Liver (tissue), 9 donors: ENCODE measurements around the gene FST. TPM values are rescaled to one million over a fixed set of nuclear protein-coding genes. Genes with fewer than 3 reads are reported as not detected.

ENCODE experiments used
- DNase-seq: peaks from one replicate; pipeline ENCODE4 v3.0.0-alpha.2; 2017; ENCODE audit warnings: low spot score
- H3K27ac ChIP-seq, 2 donors: one replicate each; pipeline ENCODE4 v1.7.0; 2013; ENCODE audit warnings: inconsistent platforms in 2 of 2, low read length in 2 of 2, control low read depth in 1 of 2, low read depth in 1 of 2, mild to moderate bottlenecking in 1 of 2
- H3K27me3 ChIP-seq, 4 donors: one replicate each; pipeline versions ENCODE4 v1.6.1 to v1.7.0; 2013; ENCODE audit warnings: low read length in 3 of 4, inconsistent platforms in 1 of 4, mild to moderate bottlenecking in 1 of 4, moderate library complexity in 1 of 4; ENCODE audit not compliant: control insufficient read depth in 4 of 4, insufficient read depth in 4 of 4
- H3K36me3 ChIP-seq, 4 donors: one replicate each; pipeline versions ENCODE4 v1.6.1 to v1.7.0; 2013; ENCODE audit warnings: low read length in 3 of 4, mild to moderate bottlenecking in 3 of 4, low read depth in 1 of 4, moderate library complexity in 1 of 4; ENCODE audit not compliant: control insufficient read depth in 4 of 4, insufficient read depth in 3 of 4
- H3K4me1 ChIP-seq, 4 donors: one replicate each; pipeline versions ENCODE4 v1.6.1 to v1.7.0; 2013; ENCODE audit warnings: low read length in 3 of 4, mild to moderate bottlenecking in 3 of 4, moderate library complexity in 1 of 4; ENCODE audit not compliant: control insufficient read depth in 4 of 4, insufficient read depth in 4 of 4
- H3K4me3 ChIP-seq, 3 donors: one replicate each; pipeline versions ENCODE4 v1.6.1 to v1.7.0; 2013; ENCODE audit warnings: low read length in 3 of 3, control low read depth in 1 of 3, low read depth in 1 of 3, mild to moderate bottlenecking in 1 of 3
- H3K9ac ChIP-seq, 2 donors: one replicate each; pipeline ENCODE4 v1.7.0; 2013; ENCODE audit warnings: low read length in 2 of 2, mild to moderate bottlenecking in 2 of 2, moderate library complexity in 2 of 2, control low read depth in 1 of 2, low read depth in 1 of 2
- H3K9me3 ChIP-seq, 4 donors: one replicate each; pipeline versions ENCODE4 v1.6.1 to v1.7.0; 2013; ENCODE audit warnings: low read length in 3 of 4; ENCODE audit not compliant: control insufficient read depth in 4 of 4
- ATF3 ChIP-seq: IDR thresholded peaks from 2 replicates; pipeline ENCODE4 v1.6.1; 2016; ENCODE audit warnings: antibody characterized with exemption
- EGR1 ChIP-seq, 2 donors: IDR thresholded peaks; 2 replicates each; pipeline ENCODE4 v1.6.1; 2016 to 2018; ENCODE audit warnings: antibody characterized with exemption in 2 of 2, low read depth in 2 of 2
- FOXA1 ChIP-seq: IDR thresholded peaks from 2 replicates; pipeline ENCODE4 v1.6.1; 2016; ENCODE audit warnings: antibody characterized with exemption
- FOXA2 ChIP-seq: IDR thresholded peaks from 2 replicates; pipeline ENCODE4 v1.6.1; 2016; ENCODE audit warnings: antibody characterized with exemption
- GABPA ChIP-seq, 2 donors: IDR thresholded peaks in 1 of 2; conservative IDR thresholded peaks in 1 of 2; 2 replicates each; pipeline ENCODE4 v1.6.1; 2016; ENCODE audit warnings: antibody characterized with exemption in 2 of 2, mild to moderate bottlenecking in 1 of 2, moderate library complexity in 1 of 2
- HNF4A ChIP-seq, 2 donors: conservative IDR thresholded peaks; 2 replicates each; pipeline ENCODE4 v1.6.1; 2016; ENCODE audit warnings: antibody characterized with exemption in 2 of 2, mild to moderate bottlenecking in 2 of 2
- HNF4G ChIP-seq: IDR thresholded peaks from 2 replicates; pipeline ENCODE4 v1.6.1; 2016; ENCODE audit warnings: antibody characterized with exemption
- JUND ChIP-seq, 2 donors: IDR thresholded peaks; 2 replicates each; pipeline ENCODE4 v1.6.1; 2016; ENCODE audit warnings: antibody characterized with exemption in 2 of 2
- NR2F2 ChIP-seq: IDR thresholded peaks from 2 replicates; pipeline ENCODE4 v1.6.1; 2016; ENCODE audit warnings: antibody characterized with exemption
- RAD21 ChIP-seq, 2 donors: IDR thresholded peaks; 2 replicates each; pipeline ENCODE4 v1.6.1; 2016; ENCODE audit warnings: antibody characterized with exemption in 2 of 2, mild to moderate bottlenecking in 2 of 2
- REST ChIP-seq: IDR thresholded peaks from 2 replicates; pipeline ENCODE4 v1.6.1; 2016; ENCODE audit warnings: antibody characterized with exemption, mild to moderate bottlenecking
- RXRA ChIP-seq, 2 donors: IDR thresholded peaks; 2 replicates each; pipeline ENCODE4 v1.6.1; 2017 to 2018; ENCODE audit warnings: antibody characterized with exemption in 2 of 2, mild to moderate bottlenecking in 1 of 2
- SP1 ChIP-seq: IDR thresholded peaks from 2 replicates; pipeline ENCODE4 v1.6.1; 2018; ENCODE audit warnings: antibody characterized with exemption, mild to moderate bottlenecking
- TAF1 ChIP-seq: conservative IDR thresholded peaks from 2 replicates; pipeline ENCODE4 v1.6.1; 2016; ENCODE audit warnings: antibody characterized with exemption, mild to moderate bottlenecking
- YY1 ChIP-seq: IDR thresholded peaks from 2 replicates; pipeline ENCODE4 v1.6.1; 2016; ENCODE audit warnings: antibody characterized with exemption, mild to moderate bottlenecking
- WGBS: extraction: QIAGEN DNeasy Blood & Tissue Kit; methylation state at CpG from one replicate; pipeline ENCODE4 v1.1.7; 2013; 5-methylcytosine and 5-hydroxymethylcytosine counted together
- polyA plus RNA-seq, 2 donors: library from polyadenylated mRNA; stranded (reverse) in 1 of 2; unstranded in 1 of 2; fragments of 200-250 nt in 1 of 2; fragments of >200 nt in 1 of 2; fragmentation: Nextera tagmentation in 1 of 2; extraction: Ambion mirVana in 1 of 2; gene quantifications; one replicate each; pipeline versions ENCODE4 v1.2.1 to v1.2.3, GENCODE V29; 2013 to 2015
- total RNA-seq, 2 donors: library from RNA; depleted of rRNA; stranded (reverse); fragments of >200 nt; gene quantifications; one replicate each; pipeline ENCODE4 v1.2.3, GENCODE V29; 2014
- TF ChIP-seq, protein P1 (sequence below): IDR thresholded peaks from 2 replicates; pipeline ENCODE4 v1.6.1; 2016; ENCODE audit warnings: antibody characterized with exemption
- TF ChIP-seq, protein P2 (sequence below): IDR thresholded peaks from 2 replicates; pipeline ENCODE4 v1.6.1; 2016; ENCODE audit warnings: antibody characterized with exemption
- donor health status: healthy.
- donor health status: healthy.
- donor health status: healthy.
- donor health status: healthy.
- donor health status: healthy.

FST gene
- total and polyA plus RNA-seq, 4 donors, result 5.6 to 29.2 (median 16.8) TPM

- no peak for TF ChIP-seq FOXA2
- TF ChIP-seq EGR1 (IDR thresholded peaks at IDR 0.05; ENCODE audit: low read depth in 2 of 2), result no peak
- TF ChIP-seq, protein P1, sequence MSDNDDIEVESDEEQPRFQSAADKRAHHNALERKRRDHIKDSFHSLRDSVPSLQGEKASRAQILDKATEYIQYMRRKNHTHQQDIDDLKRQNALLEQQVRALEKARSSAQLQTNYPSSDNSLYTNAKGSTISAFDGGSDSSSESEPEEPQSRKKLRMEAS, result no peak
- TF ChIP-seq TAF1, result no peak
- no peak for TF ChIP-seq FOXA1
- TF ChIP-seq HNF4A (conservative IDR thresholded peaks at IDR 0.05), result no peak
- TF ChIP-seq NR2F2, result no peak
- no peak for TF ChIP-seq RXRA (IDR thresholded peaks at IDR 0.05)
- TF ChIP-seq HNF4G, result no peak
- no peak for TF ChIP-seq GABPA (IDR thresholded peaks at IDR 0.05 in 1 of 2, conservative IDR thresholded peaks at IDR 0.05 in 1 of 2)
- TF ChIP-seq ATF3, result no peak
- no peak for TF ChIP-seq YY1
- TF ChIP-seq SP1, result no peak
- TF ChIP-seq REST, result no peak
- TF ChIP-seq RAD21 (IDR thresholded peaks at IDR 0.05), result no peak
- TF ChIP-seq, protein P2, sequence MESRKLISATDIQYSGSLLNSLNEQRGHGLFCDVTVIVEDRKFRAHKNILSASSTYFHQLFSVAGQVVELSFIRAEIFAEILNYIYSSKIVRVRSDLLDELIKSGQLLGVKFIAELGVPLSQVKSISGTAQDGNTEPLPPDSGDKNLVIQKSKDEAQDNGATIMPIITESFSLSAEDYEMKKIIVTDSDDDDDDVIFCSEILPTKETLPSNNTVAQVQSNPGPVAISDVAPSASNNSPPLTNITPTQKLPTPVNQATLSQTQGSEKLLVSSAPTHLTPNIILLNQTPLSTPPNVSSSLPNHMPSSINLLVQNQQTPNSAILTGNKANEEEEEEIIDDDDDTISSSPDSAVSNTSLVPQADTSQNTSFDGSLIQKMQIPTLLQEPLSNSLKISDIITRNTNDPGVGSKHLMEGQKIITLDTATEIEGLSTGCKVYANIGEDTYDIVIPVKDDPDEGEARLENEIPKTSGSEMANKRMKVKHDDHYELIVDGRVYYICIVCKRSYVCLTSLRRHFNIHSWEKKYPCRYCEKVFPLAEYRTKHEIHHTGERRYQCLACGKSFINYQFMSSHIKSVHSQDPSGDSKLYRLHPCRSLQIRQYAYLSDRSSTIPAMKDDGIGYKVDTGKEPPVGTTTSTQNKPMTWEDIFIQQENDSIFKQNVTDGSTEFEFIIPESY, result no peak
- no peak for TF ChIP-seq JUND (IDR thresholded peaks at IDR 0.05)
- no peak overlapping the region for H3K27ac ChIP-seq
- 77% methylated on average over 1 of the region's 1 CpG for WGBS
- H3K27me3 ChIP-seq, result no peaks in the 10 kb centered on the region
- no peak overlapping the region for H3K4me3 ChIP-seq
- no peaks in the 10 kb centered on the region for H3K9me3 ChIP-seq
- H3K36me3 ChIP-seq, result no peaks in the 10 kb centered on the region
- no peak overlapping the region for H3K9ac ChIP-seq
- no peaks in the 10 kb centered on the region for H3K4me1 ChIP-seq
- DNase-seq, result no peak
These were observed 34.9 kb upstream of the FST start for GRCh38 chr5:53445569-53445968.

GRCh38 chr5:53446908-53447307 is 33.5 kb upstream of the FST start:
- TF ChIP-seq SP1, result no peak
- H3K4me1 ChIP-seq, result no peaks in the 10 kb centered on the region
- H3K9me3 ChIP-seq, result no peaks in the 10 kb centered on the region
- 98% methylated on average over 2 of the region's 2 CpGs for whole genome bisulfite sequencing
- no peak overlapping the region for H3K27ac ChIP-seq
- H3K36me3 ChIP-seq, result no peaks in the 10 kb centered on the region
- no peak overlapping the region for H3K4me3 ChIP-seq
- no peak overlapping the region for H3K9ac ChIP-seq
- DNase-seq, result no peak
- H3K27me3 ChIP-seq, result no peaks in the 10 kb centered on the region
